HG02623 (cell line): Measurements from ENCODE around the gene KDM6B.
"Not testable (repeated sequence)": the region's sequence is repeated elsewhere in the genome, so short reads cannot be mapped to it uniquely, and the experiment has no call there.

ENCODE experiments used
- ATAC-seq: cut with Tn5 transposase; IDR thresholded peaks from one replicate; pipeline ENCODE4 v1.9.1; 2021; ENCODE audit warnings: moderate library complexity; ENCODE audit not compliant: unreplicated experiment

KDM6B gene, protein sequence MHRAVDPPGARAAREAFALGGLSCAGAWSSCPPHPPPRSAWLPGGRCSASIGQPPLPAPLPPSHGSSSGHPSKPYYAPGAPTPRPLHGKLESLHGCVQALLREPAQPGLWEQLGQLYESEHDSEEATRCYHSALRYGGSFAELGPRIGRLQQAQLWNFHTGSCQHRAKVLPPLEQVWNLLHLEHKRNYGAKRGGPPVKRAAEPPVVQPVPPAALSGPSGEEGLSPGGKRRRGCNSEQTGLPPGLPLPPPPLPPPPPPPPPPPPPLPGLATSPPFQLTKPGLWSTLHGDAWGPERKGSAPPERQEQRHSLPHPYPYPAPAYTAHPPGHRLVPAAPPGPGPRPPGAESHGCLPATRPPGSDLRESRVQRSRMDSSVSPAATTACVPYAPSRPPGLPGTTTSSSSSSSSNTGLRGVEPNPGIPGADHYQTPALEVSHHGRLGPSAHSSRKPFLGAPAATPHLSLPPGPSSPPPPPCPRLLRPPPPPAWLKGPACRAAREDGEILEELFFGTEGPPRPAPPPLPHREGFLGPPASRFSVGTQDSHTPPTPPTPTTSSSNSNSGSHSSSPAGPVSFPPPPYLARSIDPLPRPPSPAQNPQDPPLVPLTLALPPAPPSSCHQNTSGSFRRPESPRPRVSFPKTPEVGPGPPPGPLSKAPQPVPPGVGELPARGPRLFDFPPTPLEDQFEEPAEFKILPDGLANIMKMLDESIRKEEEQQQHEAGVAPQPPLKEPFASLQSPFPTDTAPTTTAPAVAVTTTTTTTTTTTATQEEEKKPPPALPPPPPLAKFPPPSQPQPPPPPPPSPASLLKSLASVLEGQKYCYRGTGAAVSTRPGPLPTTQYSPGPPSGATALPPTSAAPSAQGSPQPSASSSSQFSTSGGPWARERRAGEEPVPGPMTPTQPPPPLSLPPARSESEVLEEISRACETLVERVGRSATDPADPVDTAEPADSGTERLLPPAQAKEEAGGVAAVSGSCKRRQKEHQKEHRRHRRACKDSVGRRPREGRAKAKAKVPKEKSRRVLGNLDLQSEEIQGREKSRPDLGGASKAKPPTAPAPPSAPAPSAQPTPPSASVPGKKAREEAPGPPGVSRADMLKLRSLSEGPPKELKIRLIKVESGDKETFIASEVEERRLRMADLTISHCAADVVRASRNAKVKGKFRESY (N-terminal part only)

DNA sequence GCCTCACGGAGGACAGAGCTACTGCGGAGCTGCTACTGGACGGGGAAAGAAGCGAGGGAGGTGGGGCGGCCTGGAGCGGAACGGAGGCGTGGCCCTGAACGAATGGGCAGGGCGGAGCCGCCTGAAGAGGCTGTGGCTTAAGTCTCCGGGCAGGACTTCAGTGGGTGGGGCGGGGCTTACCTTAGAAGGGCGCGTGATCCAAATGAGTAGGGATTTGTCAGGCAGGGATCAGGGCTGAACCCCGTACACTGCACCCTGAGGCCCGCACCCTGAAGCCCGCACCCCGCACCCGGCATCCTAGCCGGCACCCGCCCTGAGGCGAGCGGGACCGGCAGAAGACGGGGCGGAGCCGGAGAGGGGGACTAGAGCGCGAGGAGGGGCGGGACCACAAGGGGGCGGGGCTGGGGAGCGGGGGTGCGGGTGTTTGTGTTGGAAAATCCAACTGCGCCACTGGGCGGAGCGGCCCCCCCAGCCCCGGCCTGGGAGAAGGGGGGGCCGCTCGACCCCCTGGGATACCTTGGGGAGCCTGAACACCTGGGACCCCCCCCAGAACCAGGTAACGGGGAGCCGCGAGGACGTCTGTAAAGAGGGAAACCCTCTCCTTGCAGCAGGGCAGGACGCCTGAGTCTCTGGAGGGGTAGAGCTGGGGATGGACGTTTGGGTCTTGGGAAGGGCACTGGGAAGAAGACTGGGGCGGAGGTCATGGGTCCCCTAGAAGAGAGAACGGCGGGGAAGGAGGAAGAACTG lies at the start of gene KDM6B:
KDM6B (plus strand) TSS at position 423 of the 747 bp plus-strand sequence. CDS start 11,338 bp downstream, outside the sequence.
- ATAC-seq = peak; percentile 42

DNA sequence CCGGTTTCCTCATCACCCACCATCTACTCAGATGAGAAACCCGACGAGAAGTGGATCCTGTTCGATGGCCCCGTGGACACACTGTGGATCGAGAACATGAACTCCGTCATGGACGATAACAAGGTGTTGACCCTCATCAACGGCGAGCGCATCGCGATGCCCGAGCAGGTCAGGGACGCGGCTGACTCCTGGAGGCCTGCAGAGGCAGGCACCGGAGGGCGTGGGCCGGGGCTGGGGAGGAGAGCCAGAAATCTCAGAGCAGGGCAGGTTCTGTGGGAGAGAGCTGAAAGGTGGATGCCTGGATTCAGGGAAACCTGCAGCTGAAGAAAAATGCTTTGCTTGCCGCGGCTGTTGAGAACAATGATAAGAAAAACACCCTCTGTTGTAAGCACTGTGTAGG lies 47.2 kb upstream of the KDM6B start:
- ATAC-seq = no peak

DNA sequence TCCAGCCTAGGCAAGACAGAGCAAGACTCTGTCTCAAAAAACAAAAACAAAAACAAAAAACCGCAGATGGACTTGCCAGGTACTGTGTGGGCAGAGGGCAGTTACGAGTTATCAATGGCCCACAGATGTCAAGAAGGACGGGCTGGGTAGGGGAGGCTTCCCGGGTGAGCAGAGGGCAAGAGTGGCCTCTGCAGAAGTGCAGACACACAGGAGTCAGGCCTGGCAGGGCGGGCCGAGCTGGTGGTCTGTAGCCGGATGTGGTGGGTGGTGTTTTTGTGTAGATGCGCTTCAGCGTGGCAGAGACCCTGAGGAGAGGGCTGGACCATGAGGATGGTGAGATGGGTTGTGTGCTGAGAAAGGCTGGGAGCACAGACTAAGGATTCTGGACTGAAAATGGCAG lies 44.9 kb upstream of the KDM6B start:
- ATAC-seq = no peak

DNA sequence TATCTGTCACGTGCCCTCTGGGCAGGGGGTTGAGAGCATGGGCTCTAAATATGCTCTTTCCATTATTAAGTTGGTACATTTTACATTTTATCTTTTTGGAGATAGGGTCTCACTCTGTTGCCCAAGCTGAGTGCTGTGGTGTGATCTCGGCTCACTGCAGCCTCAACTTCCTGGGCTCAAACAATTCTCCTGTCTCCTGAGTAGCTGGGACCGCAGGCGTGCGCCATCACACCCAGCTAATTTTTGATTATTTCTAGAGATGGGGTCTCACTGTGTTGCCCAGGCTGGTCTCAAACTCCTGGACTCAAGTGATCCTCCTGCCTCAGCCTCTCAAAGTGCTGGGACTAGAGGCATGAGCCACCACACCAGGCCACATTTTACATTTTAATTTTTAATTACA lies 43.9 kb upstream of the KDM6B start:
- ATAC-seq = no peak

DNA sequence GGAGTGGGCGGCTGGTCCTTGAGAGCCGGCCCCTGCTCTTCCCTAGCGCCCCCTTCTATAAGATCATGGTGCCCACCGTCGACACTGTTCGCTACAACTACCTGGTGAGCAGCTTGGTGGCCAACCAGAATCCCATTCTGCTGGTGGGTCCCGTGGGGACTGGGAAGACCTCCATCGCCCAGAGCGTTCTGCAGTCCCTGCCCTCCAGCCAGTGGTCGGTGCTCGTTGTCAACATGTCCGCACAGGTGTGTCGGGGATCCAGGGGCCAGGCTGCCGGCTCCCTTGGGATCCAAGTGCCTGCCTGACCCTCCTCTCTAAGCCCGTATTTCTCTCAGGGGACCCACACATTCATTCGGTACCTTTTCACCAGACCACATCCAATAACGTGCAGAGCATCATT lies 41.4 kb upstream of the KDM6B start:
- ATAC-seq = no peak

DNA sequence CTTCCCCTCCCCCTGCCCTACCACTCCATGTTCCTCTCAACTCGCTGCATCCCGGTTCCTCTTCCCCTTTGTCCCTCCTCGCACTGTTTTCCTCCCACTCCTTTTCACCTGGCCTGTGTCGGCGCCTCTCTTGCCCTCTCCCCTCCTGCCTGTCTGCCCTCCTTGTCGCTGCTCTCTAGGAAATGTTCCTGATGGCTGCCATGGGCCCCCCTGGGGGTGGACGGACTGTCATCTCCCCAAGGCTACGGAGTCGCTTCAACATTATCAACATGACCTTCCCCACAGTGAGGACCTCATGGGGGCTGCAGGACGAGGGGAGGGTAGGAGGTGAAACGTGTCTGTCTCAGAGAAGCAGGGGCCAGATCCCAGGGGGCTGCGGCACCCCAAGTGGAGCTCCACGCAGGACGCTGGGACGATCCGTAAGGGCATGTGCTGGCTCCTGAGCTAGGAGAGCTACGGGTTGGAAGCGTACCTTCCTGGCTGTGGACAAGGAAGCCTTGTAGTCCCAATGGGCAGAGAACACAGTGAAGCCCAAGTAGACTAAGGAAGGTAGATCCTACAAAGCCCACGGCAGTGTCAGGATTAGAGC lies 39.8 kb upstream of the KDM6B start:
- no peak for ATAC-seq

DNA sequence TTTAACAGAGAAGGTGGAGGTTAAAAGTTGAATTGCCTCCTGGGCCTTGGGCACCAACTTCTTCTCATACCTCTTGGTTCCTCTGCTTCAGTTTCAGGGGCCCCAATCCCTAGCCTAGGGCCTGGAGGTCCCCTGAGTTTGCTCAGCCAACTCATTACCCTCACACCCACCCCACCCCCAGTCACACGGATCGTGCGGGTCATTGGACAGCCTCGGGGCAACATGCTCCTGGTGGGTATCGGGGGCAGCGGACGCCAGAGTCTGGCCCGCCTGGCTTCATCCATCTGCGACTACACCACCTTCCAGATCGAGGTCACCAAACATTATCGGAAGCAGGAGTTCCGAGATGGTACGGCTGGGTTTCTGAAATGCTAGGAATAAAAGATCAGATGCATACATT lies 36.0 kb upstream of the KDM6B start:
- ATAC-seq = no peak

DNA sequence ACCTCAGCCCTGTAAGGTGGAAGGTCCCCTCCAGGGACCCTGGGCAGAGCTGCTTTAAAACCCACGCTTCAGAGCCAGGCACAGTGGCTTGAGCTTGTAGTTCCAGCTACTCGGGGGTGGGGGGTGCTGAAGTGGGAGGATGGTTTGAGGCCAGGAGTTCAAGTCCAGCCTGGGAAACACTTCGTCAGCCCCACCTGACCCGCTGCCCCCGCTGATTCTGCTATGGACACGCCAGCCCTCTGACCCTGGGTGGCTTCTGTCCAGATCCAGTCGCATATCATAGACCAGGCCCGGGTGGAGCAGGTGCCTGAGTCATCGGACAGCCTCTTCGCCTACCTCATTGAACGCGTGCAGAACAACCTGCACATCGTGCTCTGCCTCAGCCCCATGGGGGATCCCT lies 35.2 kb upstream of the KDM6B start:
- ATAC-seq = no peak

DNA sequence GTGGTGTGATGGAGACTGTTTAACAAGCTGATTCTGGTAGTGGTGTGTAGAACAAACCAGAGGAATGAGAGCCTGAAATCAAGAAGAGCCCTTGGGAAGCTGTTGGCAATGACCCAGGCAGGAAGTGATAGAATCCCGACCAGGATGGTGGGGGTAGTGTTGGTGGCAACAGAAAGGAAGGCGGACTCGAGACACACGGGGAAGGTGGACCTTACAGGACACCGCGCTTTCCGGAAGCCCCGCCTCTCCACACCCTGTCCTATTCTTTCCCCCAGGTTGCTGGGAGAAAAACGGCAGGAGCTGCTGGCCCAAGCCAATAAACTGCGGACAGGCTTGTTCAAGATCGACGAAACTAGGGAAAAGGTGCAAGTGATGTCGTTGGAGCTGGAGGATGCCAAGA lies 30.0 kb upstream of the KDM6B start:
- ATAC-seq = no peak

DNA sequence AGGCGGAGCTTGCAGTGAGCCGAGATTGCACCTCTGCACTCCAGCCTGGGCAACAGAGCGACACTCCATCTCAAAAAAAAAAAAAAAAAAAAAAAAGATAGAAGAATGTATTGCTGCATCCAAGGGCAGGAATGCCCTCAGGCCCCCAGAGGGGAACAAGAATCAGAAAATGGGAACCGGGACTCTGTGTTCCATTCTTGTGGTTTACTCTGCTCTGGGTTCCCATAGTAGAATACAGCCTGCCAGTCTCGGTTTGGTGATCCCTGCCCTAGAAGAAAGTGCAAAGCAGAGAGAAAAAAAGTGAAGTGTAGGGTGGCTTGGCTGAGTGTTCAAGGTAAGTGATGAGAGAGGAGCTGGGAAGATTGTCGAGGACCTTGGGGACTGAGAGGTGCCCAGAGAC lies 27.4 kb upstream of the KDM6B start:
- no peak for ATAC-seq

DNA sequence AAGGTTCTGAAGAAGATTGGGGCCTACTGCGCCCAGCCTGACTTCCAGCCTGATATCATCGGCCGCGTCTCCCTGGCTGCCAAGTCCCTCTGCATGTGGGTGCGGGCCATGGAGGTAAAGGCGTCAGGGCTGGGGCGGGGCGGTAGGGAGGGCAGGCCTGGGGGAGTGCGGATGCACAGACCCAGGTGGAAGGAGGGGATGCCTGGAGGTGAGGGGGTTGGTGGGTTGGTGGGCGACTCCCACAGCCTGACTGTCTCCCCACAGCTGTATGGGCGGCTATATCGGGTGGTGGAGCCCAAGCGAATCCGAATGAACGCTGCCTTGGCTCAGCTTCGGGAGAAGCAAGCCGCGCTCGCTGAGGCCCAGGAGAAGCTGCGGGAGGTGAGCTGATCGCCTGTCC lies 26.8 kb upstream of the KDM6B start:
- no peak for ATAC-seq

DNA sequence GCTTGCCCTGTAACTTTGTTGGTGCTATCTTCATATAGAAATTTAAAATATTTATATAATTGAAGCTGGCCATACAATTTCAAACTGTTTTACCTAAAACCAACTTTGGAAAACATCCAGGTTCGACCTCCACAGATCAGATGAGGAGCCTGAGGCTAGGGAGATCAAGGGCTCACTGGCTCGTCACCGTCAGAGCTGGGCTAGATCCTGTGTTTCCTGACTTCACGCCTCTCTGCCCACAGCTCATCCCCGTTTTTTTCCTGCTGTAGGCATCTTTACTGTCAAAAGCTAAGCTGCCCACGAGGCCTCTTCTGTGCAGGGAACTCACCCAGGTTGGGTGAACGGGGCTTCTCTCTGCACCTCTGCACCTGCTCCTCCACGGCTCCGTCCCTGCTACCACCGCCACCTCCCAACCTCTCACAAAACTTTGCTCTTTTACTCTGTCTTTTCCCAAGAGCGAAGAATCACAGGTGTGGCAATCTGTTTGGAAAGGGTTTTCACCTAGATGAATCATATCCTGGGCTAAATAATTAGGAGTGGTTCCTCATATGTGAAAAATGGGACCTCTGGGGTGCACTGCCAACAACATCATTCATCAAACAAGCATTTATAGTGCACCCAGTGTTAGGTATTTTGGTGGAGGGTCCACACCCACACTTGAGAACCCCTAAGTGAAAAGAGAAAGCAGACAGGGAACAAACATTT lies 24.8 kb upstream of the KDM6B start:
- no peak for ATAC-seq

DNA sequence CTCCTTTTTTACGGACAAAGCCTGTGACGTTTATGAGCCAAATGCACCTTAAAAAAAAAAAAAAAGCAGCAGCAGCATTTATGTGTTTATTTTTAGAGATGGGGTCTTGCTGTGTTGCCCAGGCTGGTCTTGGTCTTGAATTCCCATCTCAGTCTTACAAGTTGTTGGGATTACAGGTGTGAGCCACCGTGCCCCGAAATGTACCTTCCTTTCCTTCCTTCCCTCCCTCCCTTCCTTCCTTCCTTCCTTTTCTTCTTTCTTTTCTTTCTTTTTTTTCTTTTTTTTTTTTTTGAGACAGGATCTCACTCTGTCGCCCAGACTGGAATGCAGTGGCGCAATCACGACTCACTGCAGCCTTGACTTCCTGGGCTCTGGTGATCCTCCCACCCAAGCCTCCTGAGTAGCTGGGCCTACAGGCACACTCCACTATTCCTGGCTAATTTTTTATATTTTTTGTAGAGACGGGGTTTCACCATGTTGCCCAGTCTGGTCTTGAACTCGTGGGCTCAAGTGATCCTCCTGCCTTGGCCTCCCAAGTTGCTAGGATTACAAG lies 24.1 kb upstream of the KDM6B start:
- ATAC-seq = not testable (repeated sequence)

DNA sequence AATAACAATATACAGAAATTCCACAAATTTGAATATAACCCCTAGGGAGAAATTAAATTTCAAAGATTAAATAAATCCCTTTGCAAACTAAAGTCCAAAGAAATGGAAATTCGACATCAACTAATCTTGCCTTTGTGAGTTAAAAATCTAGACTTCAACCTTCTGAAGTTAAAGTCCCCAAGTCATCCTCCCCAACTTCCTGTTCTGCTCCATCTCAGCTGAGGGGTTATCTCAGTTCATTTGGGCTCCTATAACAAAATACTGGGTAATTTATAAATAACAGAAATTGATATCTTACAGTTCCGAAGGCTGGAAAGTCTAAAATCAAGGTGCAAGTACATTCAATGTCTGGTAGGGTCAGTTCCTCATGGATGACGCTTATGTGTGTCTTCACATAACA lies 22.8 kb upstream of the KDM6B start:
- no peak for ATAC-seq

DNA sequence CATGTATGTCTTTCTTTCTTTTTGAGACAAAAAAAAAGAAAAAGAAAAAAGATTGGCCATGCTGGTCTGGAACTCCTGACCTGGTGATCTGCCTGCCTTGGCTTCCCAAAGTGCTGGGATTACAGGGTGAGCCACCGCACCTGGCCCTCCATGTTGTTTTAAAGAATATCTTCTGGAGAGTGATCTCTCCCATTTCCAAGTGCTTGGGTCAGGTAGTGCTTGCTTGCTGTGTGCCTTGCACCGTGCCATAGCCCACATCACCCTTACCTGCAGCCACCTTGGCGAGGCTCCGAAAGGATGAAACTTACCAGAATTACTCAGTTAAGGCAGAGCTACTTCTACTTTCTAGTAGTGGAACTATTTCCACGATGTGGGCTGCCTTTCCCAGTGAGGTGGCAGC lies 19.0 kb upstream of the KDM6B start:
- no peak for ATAC-seq

DNA sequence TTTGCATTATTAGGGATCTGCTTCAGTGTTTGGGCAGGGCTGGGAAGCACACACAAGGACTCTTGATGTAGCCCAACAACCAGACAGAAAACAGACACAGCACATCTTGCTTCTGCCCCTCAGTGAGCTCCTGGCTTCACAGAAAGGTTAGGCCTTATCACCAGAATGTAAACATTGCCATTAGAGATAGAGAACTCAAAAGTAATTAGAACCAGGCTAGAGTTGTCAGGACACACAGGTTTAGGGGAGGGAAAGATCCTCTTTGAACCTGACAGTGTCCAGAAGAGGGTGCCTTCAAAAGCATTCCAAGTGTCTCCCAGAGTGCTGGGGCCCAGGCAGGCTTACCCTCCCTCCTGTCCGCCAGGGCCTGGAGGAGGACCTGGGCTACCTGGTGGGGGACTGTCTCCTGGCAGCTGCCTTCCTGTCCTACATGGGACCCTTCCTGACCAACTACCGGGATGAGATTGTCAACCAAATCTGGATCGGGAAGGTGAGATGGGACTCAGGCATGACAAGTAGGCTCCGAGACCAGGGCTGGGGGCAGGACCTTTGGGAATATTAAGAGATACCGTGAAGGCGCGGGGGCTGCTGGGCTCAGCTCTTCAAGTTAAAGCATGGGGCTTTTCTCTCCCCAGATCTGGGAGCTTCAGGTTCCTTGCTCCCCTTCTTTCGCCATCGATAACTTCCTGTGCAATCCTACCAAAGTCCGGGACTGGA lies 16.9 kb upstream of the KDM6B start:
- ATAC-seq = no peak

DNA sequence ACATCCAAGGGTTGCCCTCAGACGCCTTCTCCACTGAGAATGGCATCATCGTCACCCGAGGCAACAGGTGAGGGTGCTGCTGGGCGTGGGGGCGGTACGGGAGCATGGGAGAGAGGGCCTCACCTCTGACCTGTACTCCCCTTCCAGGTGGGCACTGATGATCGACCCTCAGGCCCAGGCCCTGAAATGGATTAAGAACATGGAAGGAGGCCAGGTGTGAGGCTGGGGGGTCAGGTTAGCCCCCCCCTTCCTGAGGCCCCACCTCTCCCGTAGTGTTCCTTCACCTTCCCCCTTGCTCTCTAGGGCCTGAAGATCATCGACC lies 16.4 kb upstream of the KDM6B start:
- no peak for ATAC-seq

DNA sequence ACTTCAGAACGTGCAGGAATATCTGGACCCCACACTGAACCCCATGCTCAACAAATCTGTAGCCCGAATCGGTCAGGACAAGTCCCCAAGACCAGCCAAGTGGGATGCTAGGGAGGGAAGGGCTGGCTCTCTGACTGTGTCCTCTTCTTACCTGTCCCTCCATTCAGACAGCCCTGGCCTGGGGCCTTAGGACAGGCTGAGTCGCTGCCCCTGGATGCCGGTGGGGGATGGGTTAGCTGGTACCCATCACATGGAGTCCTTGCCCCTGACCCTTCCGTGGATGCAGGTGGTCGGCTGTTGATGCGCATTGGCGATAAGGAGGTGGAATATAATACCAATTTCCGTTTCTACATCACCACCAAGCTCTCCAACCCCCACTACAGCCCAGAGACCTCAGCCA lies 16.0 kb upstream of the KDM6B start:
- ATAC-seq = no peak
